Panc1 (cell line): ENCODE results near the gene MRPL17. TPM values are rescaled to one million over a fixed set of nuclear protein-coding genes. Genes with fewer than 3 reads are reported as not detected.

Experiments used
- ATAC-seq: fragments of 200-7000 bp; cut with Tn5 transposase; 2 replicates; pipeline ENCODE4 v1.9.1; 2020; ENCODE audit warnings: mild to moderate bottlenecking, moderate library complexity
- BruUV-seq: library from RNA; stranded (reverse); fragments of 400-500 nt; replicated peaks from 2 replicates; lab custom pipeline; 2021; lab: Mats Ljungman, UMichigan
- CTCF ChIA-PET: fragments of 300-600 bp; sonication (Branson Sonifier 250); formaldehyde crosslinking; loops from one replicate; lab custom pipeline; 2022; ENCODE audit warnings: antibody characterized with exemption; lab: Charles Lee
- POLR2A ChIA-PET: fragments of 300-600 bp; sonication (Branson Sonifier 250); formaldehyde crosslinking; loops from one replicate; lab custom pipeline; 2022; ENCODE audit warnings: antibody characterized with exemption; lab: Charles Lee
- DNase-seq: peaks from one replicate; pipeline ENCODE4 v3.0.0-alpha.2; 2010; ENCODE audit warnings: low read depth, low spot score
- H3K27ac ChIP-seq: 2 replicates; pipeline ENCODE4 v1.5.1; 2011; ENCODE audit warnings: mild to moderate bottlenecking, low read length, inconsistent platforms
- H3K27me3 ChIP-seq: fragments of 200-500 bp; sonication (Bioruptor generic); 2 replicates; pipeline ENCODE4 v1.6.0; 2014; ENCODE audit warnings: low read length, inconsistent platforms; ENCODE audit not compliant: control insufficient read depth, insufficient read depth
- H3K36me3 ChIP-seq: fragments of 200-500 bp; sonication (Bioruptor generic); 2 replicates; pipeline ENCODE4 v1.5.1; 2014; ENCODE audit warnings: inconsistent platforms, mild to moderate bottlenecking, low read length, moderate library complexity; ENCODE audit not compliant: control insufficient read depth, insufficient read depth
- H3K4me1 ChIP-seq: 2 replicates; pipeline ENCODE4 v1.5.1; 2011; ENCODE audit warnings: inconsistent platforms, mild to moderate bottlenecking, low read length, moderate library complexity; ENCODE audit not compliant: control insufficient read depth, insufficient read depth
- H3K4me3 ChIP-seq, 2 experiments: 2 replicates each; pipeline ENCODE4 v1.5.1; 2011 to 2012; ENCODE audit warnings: low read depth in 2 of 2, low read length in 2 of 2, mild to moderate bottlenecking in 2 of 2, inconsistent platforms in 1 of 2, moderate library complexity in 1 of 2
- H3K9me3 ChIP-seq: fragments of 200-500 bp; sonication (Bioruptor generic); 2 replicates; pipeline ENCODE4 v1.5.1; 2014; ENCODE audit warnings: low read depth, mild to moderate bottlenecking, inconsistent platforms, low read length, moderate library complexity; ENCODE audit not compliant: control insufficient read depth, insufficient read depth
- POLR2AphosphoS5 ChIP-seq: IDR thresholded peaks from 2 replicates; pipeline ENCODE4 v1.6.1; 2012; ENCODE audit warnings: mild to moderate bottlenecking, low read depth, low read length, moderate library complexity
- SIN3A ChIP-seq: IDR thresholded peaks from 2 replicates; pipeline ENCODE4 v1.6.1; 2012; ENCODE audit warnings: low read depth, mild to moderate bottlenecking, low read length, moderate library complexity, borderline replicate concordance; ENCODE audit not compliant: insufficient read depth
- TCF7L2 ChIP-seq: IDR thresholded peaks from 2 replicates; pipeline ENCODE4 v1.6.1; 2011; ENCODE audit warnings: mild to moderate bottlenecking, low read depth, low read length, inconsistent platforms
- in situ Hi-C: cut with HindIII; loops from 2 replicates; pipeline ENCODE4 v1.10.0; 2016; ENCODE audit warnings: low sequenced_read_pairs, low pct_unique_long_range_greater_than_20kb
- intact Hi-C: fragments of 100-400 bp; cut with micrococcal nuclease; formaldehyde crosslinking; loops from one replicate; pipeline ENCODE4 v1.10.0; 2022; ENCODE audit not compliant: unreplicated experiment
- total RNA-seq: library from RNA; stranded (reverse); gene quantifications from one replicate; pipeline ENCODE4 v1.2.1, GENCODE V29; 2021; ENCODE audit not compliant: unreplicated experiment
- TF ChIP-seq, protein P1 (sequence below): fragments of 450-650 bp; IDR thresholded peaks from 2 replicates; pipeline ENCODE4 v1.5.1; 2017; ENCODE audit warnings: mild to moderate bottlenecking
- TF ChIP-seq, protein P2 (sequence below), 2 experiments: IDR thresholded peaks; 2 replicates each; pipeline ENCODE4 v1.6.1; 2011 to 2012; ENCODE audit warnings: low read depth in 2 of 2, control low read depth in 1 of 2, low read length in 1 of 2, mild to moderate bottlenecking in 1 of 2, moderate library complexity in 1 of 2; ENCODE audit not compliant: insufficient read depth in 1 of 2

The MRPL17 gene
- total RNA-seq, 1 experiment from 2014 or later = 115 TPM

DNA sequence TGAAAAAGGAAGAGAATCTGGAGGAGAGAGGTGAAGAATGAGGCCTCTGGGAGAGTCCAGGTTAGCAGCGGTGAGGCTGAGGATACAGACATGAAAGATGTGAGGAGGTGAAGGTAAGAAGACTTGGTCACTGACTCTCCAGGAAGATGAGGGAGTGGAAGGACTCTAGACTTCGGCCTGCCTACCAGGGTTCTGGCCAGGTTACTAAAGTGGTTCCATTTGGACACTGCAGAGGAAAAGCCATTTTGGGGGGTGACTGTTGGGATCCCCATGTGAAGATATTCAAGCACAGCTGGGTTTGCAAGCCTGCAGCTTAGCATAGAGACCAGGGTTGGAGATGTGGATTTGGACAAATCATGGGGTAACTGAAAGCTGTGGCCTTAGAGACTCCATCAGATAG is 35.3 kb downstream of the MRPL17 start:
- Histone ChIP-seq H3K27ac (no peak overlapping the region), H3K9me3 (no peaks in the 10 kb centered on the region), H3K4me1 (no peaks in the 10 kb centered on the region), H3K36me3 (no peaks in the 10 kb centered on the region), H3K27me3 (peaks cover 45% of the 10 kb centered on the region), H3K4me3 (no peak overlapping the region)
- intact Hi-C loops = no loop called here
- TF ChIP-seq, protein P1, sequence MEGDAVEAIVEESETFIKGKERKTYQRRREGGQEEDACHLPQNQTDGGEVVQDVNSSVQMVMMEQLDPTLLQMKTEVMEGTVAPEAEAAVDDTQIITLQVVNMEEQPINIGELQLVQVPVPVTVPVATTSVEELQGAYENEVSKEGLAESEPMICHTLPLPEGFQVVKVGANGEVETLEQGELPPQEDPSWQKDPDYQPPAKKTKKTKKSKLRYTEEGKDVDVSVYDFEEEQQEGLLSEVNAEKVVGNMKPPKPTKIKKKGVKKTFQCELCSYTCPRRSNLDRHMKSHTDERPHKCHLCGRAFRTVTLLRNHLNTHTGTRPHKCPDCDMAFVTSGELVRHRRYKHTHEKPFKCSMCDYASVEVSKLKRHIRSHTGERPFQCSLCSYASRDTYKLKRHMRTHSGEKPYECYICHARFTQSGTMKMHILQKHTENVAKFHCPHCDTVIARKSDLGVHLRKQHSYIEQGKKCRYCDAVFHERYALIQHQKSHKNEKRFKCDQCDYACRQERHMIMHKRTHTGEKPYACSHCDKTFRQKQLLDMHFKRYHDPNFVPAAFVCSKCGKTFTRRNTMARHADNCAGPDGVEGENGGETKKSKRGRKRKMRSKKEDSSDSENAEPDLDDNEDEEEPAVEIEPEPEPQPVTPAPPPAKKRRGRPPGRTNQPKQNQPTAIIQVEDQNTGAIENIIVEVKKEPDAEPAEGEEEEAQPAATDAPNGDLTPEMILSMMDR = no peak
- in situ Hi-C loops = no loop called here
- ATAC-seq = no peak
- POLR2A ChIA-PET = no interaction called here
- no peak for DNase-seq
- CTCF ChIA-PET = interaction anchor here (0.6 kb wide), 1 partner anchor 11 kb away, joined by 3 read pairs; no protein-coding TSS in a partner anchor
- no TSS peak for BruUV-seq

DNA sequence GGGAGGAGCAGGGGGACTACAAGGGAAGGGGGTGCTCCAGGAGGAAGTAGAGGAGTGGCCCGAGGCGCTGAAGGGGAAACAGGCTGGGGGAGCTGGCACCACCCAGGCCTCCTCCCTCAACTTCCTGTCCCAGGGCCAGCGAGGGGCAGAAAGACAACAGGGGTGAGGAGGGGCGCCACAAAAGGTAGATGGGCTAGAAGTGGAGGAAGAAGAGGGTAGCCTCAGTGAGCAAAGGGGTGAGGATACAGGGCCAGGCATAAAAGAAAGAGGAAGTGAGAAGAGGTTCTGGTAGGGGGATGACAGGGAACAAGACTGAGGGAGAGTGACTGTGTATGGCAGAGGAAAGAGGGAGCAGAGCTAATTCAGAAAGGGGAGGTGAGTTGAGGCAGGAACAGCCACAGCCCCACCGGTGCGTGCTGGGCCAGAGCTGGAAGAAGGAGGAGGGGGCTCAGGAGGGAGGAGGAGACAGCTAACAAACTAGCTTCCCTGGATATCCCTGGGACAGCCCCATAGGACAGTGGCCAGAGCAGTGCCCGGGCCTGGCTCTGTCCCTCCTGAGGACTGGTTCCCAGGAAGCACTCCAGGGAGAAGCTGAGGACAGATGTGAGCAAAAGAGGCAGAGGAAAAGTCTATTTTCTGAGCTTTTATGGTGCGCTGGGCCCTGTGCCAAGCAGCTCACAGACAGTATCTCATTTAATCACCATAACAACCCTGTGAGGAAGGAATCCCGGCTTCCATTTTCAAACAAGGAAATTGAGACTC is 36.0 kb downstream of the MRPL17 start:
- peaks cover 41% of the 10 kb centered on the region for H3K27me3 ChIP-seq
- ChIA-PET CTCF (interaction anchor here (0.5 to 0.6 kb wide), 2 partner anchors 11 to 41 kb away, joined by 3 read pairs; no protein-coding TSS in a partner anchor), POLR2A (no interaction called here)
- no peaks in the 10 kb centered on the region for H3K9me3 ChIP-seq
- BruUV-seq = no TSS peak
- no peak for DNase-seq
- no peak overlapping the region for H3K4me3 ChIP-seq
- no peak for TF ChIP-seq SIN3A
- TF ChIP-seq POLR2AphosphoS5 = no peak
- no peak for TF ChIP-seq TCF7L2
- TF ChIP-seq, protein P1 = no peak
- TF ChIP-seq, protein P2, sequence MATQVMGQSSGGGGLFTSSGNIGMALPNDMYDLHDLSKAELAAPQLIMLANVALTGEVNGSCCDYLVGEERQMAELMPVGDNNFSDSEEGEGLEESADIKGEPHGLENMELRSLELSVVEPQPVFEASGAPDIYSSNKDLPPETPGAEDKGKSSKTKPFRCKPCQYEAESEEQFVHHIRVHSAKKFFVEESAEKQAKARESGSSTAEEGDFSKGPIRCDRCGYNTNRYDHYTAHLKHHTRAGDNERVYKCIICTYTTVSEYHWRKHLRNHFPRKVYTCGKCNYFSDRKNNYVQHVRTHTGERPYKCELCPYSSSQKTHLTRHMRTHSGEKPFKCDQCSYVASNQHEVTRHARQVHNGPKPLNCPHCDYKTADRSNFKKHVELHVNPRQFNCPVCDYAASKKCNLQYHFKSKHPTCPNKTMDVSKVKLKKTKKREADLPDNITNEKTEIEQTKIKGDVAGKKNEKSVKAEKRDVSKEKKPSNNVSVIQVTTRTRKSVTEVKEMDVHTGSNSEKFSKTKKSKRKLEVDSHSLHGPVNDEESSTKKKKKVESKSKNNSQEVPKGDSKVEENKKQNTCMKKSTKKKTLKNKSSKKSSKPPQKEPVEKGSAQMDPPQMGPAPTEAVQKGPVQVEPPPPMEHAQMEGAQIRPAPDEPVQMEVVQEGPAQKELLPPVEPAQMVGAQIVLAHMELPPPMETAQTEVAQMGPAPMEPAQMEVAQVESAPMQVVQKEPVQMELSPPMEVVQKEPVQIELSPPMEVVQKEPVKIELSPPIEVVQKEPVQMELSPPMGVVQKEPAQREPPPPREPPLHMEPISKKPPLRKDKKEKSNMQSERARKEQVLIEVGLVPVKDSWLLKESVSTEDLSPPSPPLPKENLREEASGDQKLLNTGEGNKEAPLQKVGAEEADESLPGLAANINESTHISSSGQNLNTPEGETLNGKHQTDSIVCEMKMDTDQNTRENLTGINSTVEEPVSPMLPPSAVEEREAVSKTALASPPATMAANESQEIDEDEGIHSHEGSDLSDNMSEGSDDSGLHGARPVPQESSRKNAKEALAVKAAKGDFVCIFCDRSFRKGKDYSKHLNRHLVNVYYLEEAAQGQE (IDR thresholded peaks at IDR 0.05; ENCODE audit: insufficient read depth in 1 of 2, low read depth in 2 of 2, low read length in 1 of 2) = no peak
- no peak overlapping the region for H3K27ac ChIP-seq
- in situ Hi-C loops (no loop called here), intact Hi-C loops (no loop called here)
- H3K4me1 ChIP-seq = no peaks in the 10 kb centered on the region
- no peaks in the 10 kb centered on the region for H3K36me3 ChIP-seq
- no peak for ATAC-seq
